ENCODE results near the gene NUP214.

DNA sequence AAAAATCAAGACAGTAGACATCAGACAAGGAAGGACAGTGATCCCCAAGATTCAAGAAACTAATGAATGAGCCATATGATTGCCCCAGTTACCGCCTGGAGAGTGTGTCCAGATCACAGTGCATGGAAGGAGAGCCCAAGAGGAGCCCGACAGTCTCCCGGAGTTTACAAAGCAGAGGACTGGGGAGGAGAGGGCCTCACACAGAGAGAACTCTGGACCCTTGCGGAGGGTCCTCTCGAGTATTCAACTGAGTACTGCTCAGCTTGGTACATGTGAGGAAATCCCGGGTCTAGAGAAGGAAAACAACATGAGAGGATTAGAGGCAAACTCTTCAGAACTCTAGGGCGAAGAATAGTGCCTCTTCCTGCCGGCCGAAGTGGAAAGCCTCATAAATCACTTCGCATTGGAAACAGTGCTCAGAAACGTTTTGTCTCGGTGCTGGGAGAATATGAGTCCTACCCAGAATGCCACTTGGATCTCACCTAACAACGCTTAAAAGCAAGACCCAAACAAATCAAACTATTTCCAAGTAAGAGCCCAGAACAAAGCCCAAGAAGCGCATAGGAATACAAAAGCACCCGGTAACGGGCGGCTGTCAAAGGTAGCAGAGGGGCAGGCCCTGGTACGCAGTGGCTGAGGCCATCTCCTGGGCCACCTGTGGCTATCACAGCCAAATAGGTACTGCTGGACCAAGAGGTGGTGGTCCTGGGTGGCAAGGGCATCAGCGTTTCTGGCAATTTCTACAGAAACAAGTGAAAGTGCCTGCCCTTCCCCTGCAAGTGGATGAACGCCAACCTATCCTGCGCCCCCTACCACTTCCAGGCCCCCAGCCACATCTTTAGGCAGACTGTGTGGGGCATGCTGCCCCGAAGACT lies 114.9 kb downstream of the NUP214 start:
- TF ChIP-seq, protein P1, sequence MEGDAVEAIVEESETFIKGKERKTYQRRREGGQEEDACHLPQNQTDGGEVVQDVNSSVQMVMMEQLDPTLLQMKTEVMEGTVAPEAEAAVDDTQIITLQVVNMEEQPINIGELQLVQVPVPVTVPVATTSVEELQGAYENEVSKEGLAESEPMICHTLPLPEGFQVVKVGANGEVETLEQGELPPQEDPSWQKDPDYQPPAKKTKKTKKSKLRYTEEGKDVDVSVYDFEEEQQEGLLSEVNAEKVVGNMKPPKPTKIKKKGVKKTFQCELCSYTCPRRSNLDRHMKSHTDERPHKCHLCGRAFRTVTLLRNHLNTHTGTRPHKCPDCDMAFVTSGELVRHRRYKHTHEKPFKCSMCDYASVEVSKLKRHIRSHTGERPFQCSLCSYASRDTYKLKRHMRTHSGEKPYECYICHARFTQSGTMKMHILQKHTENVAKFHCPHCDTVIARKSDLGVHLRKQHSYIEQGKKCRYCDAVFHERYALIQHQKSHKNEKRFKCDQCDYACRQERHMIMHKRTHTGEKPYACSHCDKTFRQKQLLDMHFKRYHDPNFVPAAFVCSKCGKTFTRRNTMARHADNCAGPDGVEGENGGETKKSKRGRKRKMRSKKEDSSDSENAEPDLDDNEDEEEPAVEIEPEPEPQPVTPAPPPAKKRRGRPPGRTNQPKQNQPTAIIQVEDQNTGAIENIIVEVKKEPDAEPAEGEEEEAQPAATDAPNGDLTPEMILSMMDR (IDR thresholded peaks at IDR 0.05; ENCODE audit: control extremely low read depth in 1 of 3, insufficient read depth in 1 of 3, low read depth in 1 of 3, low read length in 3 of 3): no peak
- TF ChIP-seq POLR2A (IDR thresholded peaks at IDR 0.05; ENCODE audit: control extremely low read depth in 1 of 2, low read depth in 2 of 2, low read length in 2 of 2) (no peak), RAD21 (IDR thresholded peaks at IDR 0.05 in 1 of 2, conservative IDR thresholded peaks at IDR 0.05 in 1 of 2; ENCODE audit: low read depth in 2 of 2, low read length in 2 of 2) (no peak), CBX8 (IDR thresholded peaks at IDR 0.05; ENCODE audit: borderline replicate concordance, low read depth, low read length) (no peak), YY1 (IDR thresholded peaks at IDR 0.05; ENCODE audit: low read depth, low read length) (no peak), JUN (IDR thresholded peaks at IDR 0.05; ENCODE audit: low read depth, low read length) (no peak), SP1 (IDR thresholded peaks at IDR 0.05; ENCODE audit: low read depth, low read length) (no peak), ZNF274 (IDR thresholded peaks at IDR 0.05; ENCODE audit: borderline replicate concordance, extremely low read depth, low read length) (no peak), POU5F1 (IDR thresholded peaks at IDR 0.05; ENCODE audit: low read depth, low read length) (no peak), RNF2 (IDR thresholded peaks at IDR 0.05; ENCODE audit: borderline replicate concordance, low read depth, low read length, missing control alignments, poor library complexity, severe bottlenecking) (no peak)

Measured in H1 (cell line).